Parathyroid adenoma (tissue), 2 donors: Measurements from ENCODE around the gene PALLD.

ENCODE experiments used
- H2AFZ ChIP-seq: fragments of 300-600 bp; sonication (generic); one replicate; pipeline ENCODE4 v1.7.0; 2017; ENCODE audit warnings: antibody characterized with exemption, mild to moderate bottlenecking
- H3K27ac ChIP-seq: fragments of 300-600 bp; sonication (generic); one replicate; pipeline ENCODE4 v1.7.0; 2017
- H3K27me3 ChIP-seq: fragments of 300-600 bp; sonication (generic); one replicate; pipeline ENCODE4 v1.7.0; 2017; ENCODE audit warnings: low read length; ENCODE audit not compliant: control insufficient read depth, insufficient read depth
- H3K36me3 ChIP-seq: fragments of 300-600 bp; sonication (generic); one replicate; pipeline ENCODE4 v1.7.0; 2017; ENCODE audit warnings: low read length; ENCODE audit not compliant: control insufficient read depth, insufficient read depth
- H3K4me1 ChIP-seq: fragments of 300-600 bp; sonication (generic); one replicate; pipeline ENCODE4 v1.7.0; 2017; ENCODE audit warnings: control low read depth
- H3K4me2 ChIP-seq: fragments of 300-600 bp; sonication (generic); one replicate; pipeline ENCODE4 v1.7.0; 2017; ENCODE audit warnings: low read length
- H3K4me3 ChIP-seq: fragments of 300-600 bp; sonication (generic); one replicate; pipeline ENCODE4 v1.7.0; 2017; ENCODE audit warnings: low read depth, low read length
- H3K79me2 ChIP-seq: fragments of 300-600 bp; sonication (generic); one replicate; pipeline ENCODE4 v1.7.0; 2017; ENCODE audit warnings: control low read depth
- H3K9ac ChIP-seq: fragments of 300-600 bp; sonication (generic); one replicate; pipeline ENCODE4 v1.7.0; 2017; ENCODE audit warnings: mild to moderate bottlenecking
- H3K9me3 ChIP-seq: fragments of 300-600 bp; sonication (generic); one replicate; pipeline ENCODE4 v1.7.0; 2017; ENCODE audit warnings: low read length; ENCODE audit not compliant: control insufficient read depth
- TF ChIP-seq, protein P1 (sequence below): fragments of 300-600 bp; sonication (generic); IDR thresholded peaks from one replicate; pipeline ENCODE4 v1.7.0; 2017; ENCODE audit warnings: antibody characterized with exemption, mild to moderate bottlenecking
- donor health status: primary hyperparathyroidism.

PALLD gene

DNA sequence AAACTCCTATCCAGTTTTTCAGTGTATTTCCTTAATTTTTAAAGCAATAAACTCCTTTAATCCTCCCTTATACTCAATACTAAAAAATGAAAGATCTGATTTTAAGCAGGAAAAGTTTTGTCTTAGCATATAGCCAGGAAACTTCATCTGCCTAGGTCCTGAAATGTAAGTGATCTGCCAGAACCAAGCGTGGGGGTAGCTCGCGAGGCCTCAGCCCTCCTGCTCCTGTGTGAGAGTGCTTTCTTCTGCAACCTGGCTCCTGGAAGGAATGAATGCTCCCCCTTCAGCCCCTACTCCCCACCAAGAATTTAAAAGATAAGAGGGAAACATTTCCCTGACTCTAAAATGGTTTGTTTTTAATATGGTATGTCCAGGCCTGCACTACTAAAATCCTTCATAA lies 353.1 kb downstream of the PALLD start:
- H2AFZ ChIP-seq = no peak overlapping the region
- no peaks in the 10 kb centered on the region for H3K9me3 ChIP-seq
- TF ChIP-seq, protein P1, sequence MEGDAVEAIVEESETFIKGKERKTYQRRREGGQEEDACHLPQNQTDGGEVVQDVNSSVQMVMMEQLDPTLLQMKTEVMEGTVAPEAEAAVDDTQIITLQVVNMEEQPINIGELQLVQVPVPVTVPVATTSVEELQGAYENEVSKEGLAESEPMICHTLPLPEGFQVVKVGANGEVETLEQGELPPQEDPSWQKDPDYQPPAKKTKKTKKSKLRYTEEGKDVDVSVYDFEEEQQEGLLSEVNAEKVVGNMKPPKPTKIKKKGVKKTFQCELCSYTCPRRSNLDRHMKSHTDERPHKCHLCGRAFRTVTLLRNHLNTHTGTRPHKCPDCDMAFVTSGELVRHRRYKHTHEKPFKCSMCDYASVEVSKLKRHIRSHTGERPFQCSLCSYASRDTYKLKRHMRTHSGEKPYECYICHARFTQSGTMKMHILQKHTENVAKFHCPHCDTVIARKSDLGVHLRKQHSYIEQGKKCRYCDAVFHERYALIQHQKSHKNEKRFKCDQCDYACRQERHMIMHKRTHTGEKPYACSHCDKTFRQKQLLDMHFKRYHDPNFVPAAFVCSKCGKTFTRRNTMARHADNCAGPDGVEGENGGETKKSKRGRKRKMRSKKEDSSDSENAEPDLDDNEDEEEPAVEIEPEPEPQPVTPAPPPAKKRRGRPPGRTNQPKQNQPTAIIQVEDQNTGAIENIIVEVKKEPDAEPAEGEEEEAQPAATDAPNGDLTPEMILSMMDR = no peak
- no peak overlapping the region for H3K27ac ChIP-seq
- H3K79me2 ChIP-seq = peaks cover 6% of the 10 kb centered on the region
- H3K36me3 ChIP-seq = no peaks in the 10 kb centered on the region
- no peaks in the 10 kb centered on the region for H3K27me3 ChIP-seq
- H3K4me2 ChIP-seq = no peak overlapping the region
- no peak overlapping the region for H3K9ac ChIP-seq
- H3K4me3 ChIP-seq = no peak overlapping the region
- H3K4me1 ChIP-seq = peaks cover 2% of the 10 kb centered on the region

DNA sequence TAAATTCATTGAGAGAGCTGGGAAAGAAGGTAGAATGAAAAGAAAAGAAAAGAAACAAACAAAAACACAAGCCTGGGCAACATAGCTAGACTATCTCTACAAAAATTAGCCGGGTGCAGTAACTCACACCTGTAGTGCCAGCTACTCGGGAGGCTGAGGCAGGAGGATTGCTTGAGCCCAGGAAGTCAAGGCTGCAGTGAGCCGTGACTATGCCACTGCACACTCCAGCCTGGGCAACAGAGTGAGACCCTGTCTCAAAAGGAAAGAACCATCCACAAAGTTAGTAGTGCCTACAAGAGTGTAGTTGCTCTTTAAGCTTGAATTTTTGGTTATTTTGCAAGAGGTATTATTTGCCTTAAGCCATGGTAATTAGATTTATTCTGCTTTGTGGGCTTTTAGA lies 355.5 kb downstream of the PALLD start:
- H3K4me3 ChIP-seq = no peak overlapping the region
- no peak overlapping the region for H3K27ac ChIP-seq
- peaks cover 2% of the 10 kb centered on the region for H3K4me1 ChIP-seq
- no peak overlapping the region for H2AFZ ChIP-seq
- no peak overlapping the region for H3K9ac ChIP-seq
- H3K4me2 ChIP-seq = no peak overlapping the region
- no peaks in the 10 kb centered on the region for H3K9me3 ChIP-seq
- peaks cover 9% of the 10 kb centered on the region for H3K79me2 ChIP-seq
- no peaks in the 10 kb centered on the region for H3K36me3 ChIP-seq
- no peaks in the 10 kb centered on the region for H3K27me3 ChIP-seq
- TF ChIP-seq, protein P1 = no peak

DNA sequence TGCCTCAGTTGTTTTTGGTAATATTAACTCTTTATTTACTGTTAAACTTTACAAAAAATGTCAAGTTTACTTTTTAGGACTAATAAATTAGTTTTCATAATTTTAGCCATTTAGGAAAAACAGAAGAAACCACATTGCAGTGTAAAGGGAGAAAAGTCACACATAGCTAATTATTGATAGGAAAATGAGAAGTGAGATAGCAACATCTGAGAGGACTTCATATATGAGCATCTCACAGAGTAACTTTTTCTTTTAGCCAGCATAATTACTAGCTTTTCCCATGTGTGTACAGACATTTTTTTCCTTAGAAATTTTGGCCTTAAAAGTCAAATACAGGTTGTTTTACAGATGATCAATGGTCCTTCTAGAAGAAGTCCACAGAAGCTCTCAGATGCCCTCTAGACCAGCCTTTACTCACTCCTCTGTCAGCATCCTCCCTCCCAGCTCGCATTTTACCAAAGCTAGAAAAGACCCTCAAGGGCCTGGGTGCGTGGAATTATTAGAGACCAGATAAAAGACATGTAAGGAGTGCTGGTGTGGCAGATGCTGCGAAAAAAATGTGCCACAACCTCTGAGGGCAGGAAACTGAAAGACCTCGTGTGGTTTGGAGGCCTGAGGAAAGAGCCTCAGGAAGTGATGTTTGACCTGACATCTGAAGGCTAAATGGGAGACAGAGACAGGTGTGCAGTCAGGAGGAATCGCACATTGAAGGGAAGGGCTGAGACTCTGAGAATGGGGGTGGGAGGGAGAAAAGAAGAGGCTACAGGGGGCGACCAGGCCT lies 356.3 kb downstream of the PALLD start:
- Histone ChIP-seq H3K4me2 (no peak overlapping the region), H2AFZ (no peak overlapping the region), H3K79me2 (peaks cover 11% of the 10 kb centered on the region), H3K27me3 (no peaks in the 10 kb centered on the region), H3K36me3 (no peaks in the 10 kb centered on the region), H3K4me1 (peaks cover 6% of the 10 kb centered on the region), H3K9ac (no peak overlapping the region), H3K27ac (no peak overlapping the region), H3K9me3 (no peaks in the 10 kb centered on the region), H3K4me3 (no peak overlapping the region)
- TF ChIP-seq, protein P1 = no peak

DNA sequence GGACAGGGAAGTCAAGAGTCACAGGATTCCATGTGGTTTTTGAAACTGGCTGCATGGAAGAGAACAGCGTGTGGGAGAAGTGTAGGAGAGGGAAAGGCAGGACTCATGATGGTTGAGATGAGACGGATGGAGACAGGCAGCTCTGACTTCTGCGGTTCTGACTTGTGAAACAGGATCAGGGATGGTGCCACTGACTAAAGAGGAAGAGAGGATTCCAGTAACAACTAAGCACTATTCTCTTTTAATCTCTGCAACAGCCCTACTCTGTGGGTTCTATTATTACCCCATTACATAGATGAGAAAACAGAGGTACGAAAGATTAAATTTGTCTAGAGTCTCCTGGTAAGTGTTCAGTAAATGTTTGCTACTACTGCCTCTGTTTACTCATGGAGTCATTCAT lies 356.9 kb downstream of the PALLD start:
- TF ChIP-seq, protein P1 = no peak
- Histone ChIP-seq H3K4me3 (no peak overlapping the region), H3K36me3 (no peaks in the 10 kb centered on the region), H2AFZ (no peak overlapping the region), H3K27me3 (no peaks in the 10 kb centered on the region), H3K9me3 (no peaks in the 10 kb centered on the region), H3K79me2 (peaks cover 14% of the 10 kb centered on the region), H3K27ac (no peak overlapping the region), H3K9ac (no peak overlapping the region), H3K4me2 (no peak overlapping the region), H3K4me1 (peaks cover 6% of the 10 kb centered on the region)
